NCI-H82 treated with DMSO at 0.1 percent for 48 hours (cell line): ENCODE data around the gene NHERF1.

Experiments
- DNase-seq: peaks from one replicate; lab custom pipeline; 2025; ENCODE audit not compliant: unreplicated experiment; lab: John Stamatoyannopoulos, UW

The NHERF1 gene

DNA sequence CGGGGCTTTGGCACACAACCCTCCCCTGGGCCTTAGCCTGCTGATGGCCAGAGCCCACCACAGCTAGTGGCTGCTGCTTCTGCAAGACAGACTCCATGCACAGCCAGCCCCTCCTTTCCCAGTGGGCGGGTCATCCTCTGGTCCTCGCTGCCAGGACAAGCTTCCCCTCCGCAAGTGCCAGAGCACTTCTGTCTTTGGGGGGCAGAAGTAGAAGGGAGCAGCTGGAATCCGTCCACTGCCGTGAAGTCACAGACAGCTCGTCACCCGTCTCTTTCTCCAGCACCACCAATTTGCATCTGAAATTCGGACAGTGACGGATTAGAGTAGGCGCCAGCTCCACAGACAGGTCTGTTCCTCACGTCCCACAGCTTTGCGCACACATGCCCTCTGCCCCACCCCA lies 59.0 kb downstream of the NHERF1 start:
- DNase-seq = no peak

DNA sequence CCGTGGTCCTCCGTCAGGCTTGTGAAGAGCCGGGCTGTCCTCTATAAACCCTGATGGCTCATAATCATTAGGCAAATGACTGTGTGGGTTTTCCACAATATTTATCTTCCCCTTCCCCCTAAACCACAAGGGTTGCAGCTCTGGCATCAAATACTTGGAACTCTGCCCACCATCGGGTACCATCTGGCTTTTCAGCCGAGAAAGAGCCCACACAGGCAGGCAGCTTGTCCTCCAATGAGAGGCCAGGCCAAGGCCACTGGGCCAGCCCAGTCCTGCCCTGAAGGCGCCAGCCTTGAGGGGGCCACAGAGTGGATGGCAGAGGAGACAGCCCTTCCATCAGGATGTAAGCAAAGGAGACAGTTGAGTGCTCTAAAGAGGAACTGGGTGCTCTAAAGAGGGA lies 59.5 kb downstream of the NHERF1 start:
- no peak for DNase-seq

DNA sequence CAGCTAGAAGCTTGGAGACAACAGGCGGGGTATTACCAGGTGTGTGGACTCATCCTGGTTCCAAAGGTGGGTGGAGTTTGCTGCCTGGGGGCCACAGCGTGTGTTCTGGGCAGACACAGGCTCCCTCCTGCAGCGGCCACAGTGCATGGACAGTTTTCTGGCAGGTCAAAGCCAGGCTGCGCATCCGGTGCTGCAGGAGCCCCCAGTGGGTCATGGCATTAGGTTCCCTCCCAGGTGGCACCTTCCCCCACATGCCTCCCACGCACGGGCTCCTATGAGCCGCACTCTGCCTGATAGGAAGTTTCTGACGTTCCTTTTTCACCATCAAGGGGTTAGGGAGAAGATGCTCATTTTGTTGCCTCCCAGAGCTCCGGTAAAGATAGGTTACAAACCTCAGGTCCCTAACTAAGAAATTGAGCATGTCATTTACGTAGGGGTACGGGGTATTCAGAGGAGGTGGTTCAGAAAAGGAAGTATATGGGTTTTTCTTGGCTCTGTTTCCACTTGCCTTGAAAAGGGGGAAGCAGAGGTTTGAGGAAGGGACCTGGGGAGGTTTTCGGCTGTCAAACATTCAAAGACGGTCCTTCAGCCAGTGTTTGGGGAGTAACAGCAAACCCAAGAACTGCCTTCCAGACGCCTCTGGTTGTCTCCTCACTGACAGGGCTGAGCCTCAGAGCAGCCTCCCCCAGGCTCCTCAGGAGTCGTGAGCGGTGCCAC lies 60.4 kb downstream of the NHERF1 start:
- DNase-seq = no peak

- no peak for DNase-seq
Observed at GRCh38 chr17:74810699-74811485, 62.5 kb downstream of the NHERF1 start.

DNA sequence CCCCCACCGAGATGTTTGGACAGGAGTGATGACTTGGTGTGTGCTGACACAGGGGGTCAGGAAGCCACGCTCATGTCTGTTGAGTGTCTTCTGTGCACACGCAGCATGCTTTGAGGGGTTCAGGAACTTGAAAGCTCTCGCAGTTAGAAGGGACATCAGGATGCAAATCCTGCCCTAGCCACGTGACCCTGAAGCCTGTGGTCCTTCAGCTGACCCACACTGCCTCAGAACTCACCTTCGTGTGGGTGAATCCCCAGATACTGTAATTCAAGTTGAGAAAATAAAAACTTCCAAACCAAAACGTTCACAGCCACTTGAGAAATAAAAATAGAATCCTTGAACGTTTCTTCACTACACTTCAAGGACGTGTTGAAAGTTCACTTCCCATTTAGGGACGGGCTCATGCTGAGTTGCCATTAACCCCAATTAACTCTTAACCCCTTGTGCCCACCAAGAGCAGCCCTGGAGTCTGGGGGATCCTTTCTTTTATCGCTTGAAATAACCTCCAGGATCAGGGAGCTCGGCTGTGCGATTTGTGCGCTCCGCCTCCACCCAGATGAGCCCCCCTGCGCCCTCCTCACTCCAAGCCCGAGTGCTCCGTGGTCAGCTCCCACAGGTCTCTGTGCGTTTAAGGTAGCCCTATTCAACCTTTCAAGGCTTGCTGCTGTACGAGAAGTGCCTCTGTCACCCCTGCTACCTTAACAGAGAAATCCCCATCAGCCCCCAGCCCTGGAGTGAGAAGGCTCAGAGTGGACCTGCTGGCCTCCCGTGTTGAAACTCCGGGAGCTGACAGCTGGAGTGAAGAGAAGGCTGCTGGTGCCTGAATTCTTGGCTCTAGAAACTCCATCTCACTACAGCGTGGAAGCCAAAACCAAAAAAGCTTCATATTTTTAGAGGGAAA lies 63.9 kb downstream of the NHERF1 start:
- no peak for DNase-seq

GRCh38 chr17:74814453-74814852 lies 66.0 kb downstream of the NHERF1 start:
- DNase-seq = no peak

DNA sequence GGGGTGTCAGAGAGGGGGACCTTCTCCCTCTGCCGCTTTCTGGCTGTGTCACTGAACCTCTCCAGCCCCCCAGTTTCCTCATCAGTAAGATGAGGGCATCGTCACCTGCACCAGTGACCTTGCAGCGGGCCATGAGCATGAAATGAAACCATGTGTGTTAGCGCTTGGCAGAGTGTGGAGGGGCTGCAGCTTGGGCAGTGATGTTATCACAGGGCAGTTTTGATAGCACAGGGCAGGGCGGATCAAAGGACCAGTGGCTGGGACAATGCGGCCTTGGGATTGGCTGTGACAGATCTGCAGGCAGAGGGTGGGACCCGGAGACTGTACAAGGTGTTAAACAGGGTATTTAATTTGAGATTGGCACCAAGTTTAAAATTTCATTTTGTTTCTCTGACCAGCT lies 66.6 kb downstream of the NHERF1 start:
- DNase-seq = no peak

DNA sequence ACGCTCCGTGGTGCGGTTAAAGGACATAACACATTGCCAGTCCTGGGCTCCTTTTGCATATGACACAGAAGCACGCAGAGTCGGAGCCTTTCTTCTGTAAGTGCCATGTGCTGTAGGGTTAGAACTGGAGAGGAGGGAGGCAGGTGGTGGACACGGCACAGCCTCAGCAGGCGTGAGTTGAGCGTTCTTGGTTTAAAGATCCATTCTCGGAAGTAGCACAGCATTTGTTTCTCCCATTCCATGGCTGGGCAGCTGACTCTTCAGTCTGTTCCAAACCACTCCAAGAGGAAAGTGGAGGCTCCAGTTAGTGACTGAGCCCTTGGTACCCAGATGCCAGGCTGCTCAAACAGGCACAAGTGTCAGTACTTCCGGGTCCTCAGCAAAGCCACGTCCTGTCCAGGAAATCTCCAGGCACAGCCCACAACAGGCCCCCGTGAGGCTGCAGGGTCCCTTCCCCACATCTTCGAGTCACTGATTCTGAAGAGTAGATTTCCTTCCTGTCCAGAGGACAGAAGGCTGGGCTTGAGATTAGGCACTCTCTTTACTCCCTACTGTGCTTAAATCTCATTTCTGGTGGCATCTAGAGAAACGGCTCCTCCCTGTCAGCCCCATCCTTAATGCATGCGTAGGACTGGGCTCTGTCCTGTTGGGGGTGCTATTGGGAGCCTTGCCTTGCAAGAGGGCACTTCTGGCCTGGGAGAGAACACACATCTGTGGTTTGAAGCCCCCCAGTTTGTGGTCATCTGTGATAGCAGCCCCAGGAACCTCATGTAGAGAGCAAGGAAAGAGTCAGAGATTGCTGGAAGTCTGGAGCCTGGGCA lies 67.3 kb downstream of the NHERF1 start:
- no peak for DNase-seq

GRCh38 chr17:74816905-74817620 lies 68.6 kb downstream of the NHERF1 start:
- no peak for DNase-seq

DNA sequence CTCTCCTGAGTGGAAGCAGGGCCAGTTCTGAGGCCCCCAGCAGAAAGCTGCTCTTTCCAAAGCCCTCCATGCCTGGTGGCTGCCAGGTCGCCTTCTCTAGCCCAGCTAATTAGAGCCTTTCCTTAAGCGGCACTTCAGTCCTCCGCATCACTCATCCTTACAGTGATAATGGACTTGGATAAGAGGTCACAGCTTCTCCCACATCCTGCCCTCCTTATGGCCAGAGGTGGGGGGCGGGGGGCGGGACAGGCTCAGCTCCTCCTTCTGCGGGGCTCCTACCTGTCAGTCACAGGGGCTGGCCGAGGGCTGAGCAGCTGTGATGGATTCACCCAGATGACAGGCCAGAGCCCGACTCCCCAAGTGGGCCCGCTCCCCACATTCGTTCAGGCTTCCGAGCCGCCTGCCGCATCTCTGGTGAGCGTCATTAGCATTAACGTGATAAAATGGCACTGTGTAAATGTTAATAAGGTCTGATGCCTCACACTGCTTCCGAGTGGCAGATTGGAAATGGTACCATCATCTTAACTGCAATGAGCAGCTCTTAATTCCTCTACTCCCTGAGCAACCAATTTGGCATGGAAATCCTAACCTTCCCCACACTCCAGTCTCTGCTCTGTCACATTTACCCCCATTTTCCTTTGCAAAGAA lies 70.0 kb downstream of the NHERF1 start:
- DNase-seq = no peak
